Hepatocyte (in vitro differentiated cells): ENCODE results near the gene ARPC1A. TPM values are rescaled to one million over a fixed set of nuclear protein-coding genes. Genes with fewer than 3 reads are reported as not detected.

Experiments used
- DNase-seq: peaks from one replicate; pipeline ENCODE4 v3.0.0-alpha.2; 2016; ENCODE audit warnings: low spot score
- H2AFZ ChIP-seq: fragments of 200-600 bp; sonication (generic); 2 replicates; pipeline ENCODE4 v1.6.0; 2016; ENCODE audit warnings: antibody characterized with exemption, mild to moderate bottlenecking
- H3K27ac ChIP-seq: fragments of 200-600 bp; sonication (generic); 2 replicates; pipeline ENCODE4 v1.5.1; 2016; ENCODE audit warnings: mild to moderate bottlenecking
- H3K27me3 ChIP-seq: fragments of 200-600 bp; sonication (generic); 2 replicates; pipeline ENCODE4 v1.6.1; 2016
- H3K36me3 ChIP-seq: fragments of 200-600 bp; sonication (generic); replicated peaks from 2 replicates; pipeline ENCODE4 v1.5.1; 2016; ENCODE audit warnings: low read depth; ENCODE audit not compliant: insufficient read depth
- H3K4me1 ChIP-seq: fragments of 200-600 bp; sonication (generic); 2 replicates; pipeline ENCODE4 v1.5.1; 2016; ENCODE audit warnings: mild to moderate bottlenecking, moderate library complexity; ENCODE audit not compliant: insufficient read depth
- H3K4me2 ChIP-seq: fragments of 200-600 bp; sonication (generic); 2 replicates; pipeline ENCODE4 v1.6.0; 2016
- H3K4me3 ChIP-seq: fragments of 200-600 bp; sonication (generic); 2 replicates; pipeline ENCODE4 v1.5.1; 2016; ENCODE audit warnings: mild to moderate bottlenecking
- H3K79me2 ChIP-seq: fragments of 200-600 bp; sonication (generic); 2 replicates; pipeline ENCODE4 v1.6.0; 2017; ENCODE audit warnings: mild to moderate bottlenecking
- H3K9me2 ChIP-seq: fragments of 200-600 bp; sonication (generic); replicated peaks from 2 replicates; pipeline ENCODE4 v1.6.0; 2017; ENCODE audit warnings: mild to moderate bottlenecking; ENCODE audit not compliant: insufficient read depth
- H3K9me3 ChIP-seq: fragments of 200-600 bp; sonication (generic); 2 replicates; pipeline ENCODE4 v1.5.1; 2016; ENCODE audit warnings: low read depth, mild to moderate bottlenecking
- H4K20me1 ChIP-seq: fragments of 200-600 bp; sonication (generic); 2 replicates; pipeline ENCODE4 v1.6.0; 2016; ENCODE audit warnings: mild to moderate bottlenecking; ENCODE audit not compliant: insufficient read depth, poor library complexity, severe bottlenecking
- EZH2 ChIP-seq: fragments of 200-600 bp; sonication (generic); IDR thresholded peaks from 2 replicates; pipeline ENCODE4 v1.6.1; 2016; ENCODE audit warnings: antibody characterized with exemption, mild to moderate bottlenecking, borderline replicate concordance
- EZH2phosphoT487 ChIP-seq: fragments of 200-600 bp; sonication (generic); IDR thresholded peaks from one replicate; pipeline ENCODE4 v1.6.1; 2018; ENCODE audit warnings: antibody characterized with exemption, mild to moderate bottlenecking, low read depth, moderate library complexity; ENCODE audit not compliant: unreplicated experiment, severe bottlenecking
- WGBS: methylation state at CpG from one replicate; pipeline ENCODE4 v1.1.6; 2016; ENCODE audit warnings: low lambda C conversion rate; ENCODE audit errors: missing lambda C conversion rate; 5-methylcytosine and 5-hydroxymethylcytosine counted together
- polyA plus RNA-seq: library from polyadenylated mRNA; unstranded; fragments of >200 nt; fragmentation: Nextera tagmentation; extraction: Ambion mirVana; gene quantifications from 2 replicates; pipeline ENCODE4 v1.2.1, GENCODE V29; 2016
- total RNA-seq: library from RNA; depleted of rRNA; stranded (reverse); fragments of >200 nt; gene quantifications from 2 replicates; pipeline ENCODE4 v1.2.3, GENCODE V29; 2014
- TF ChIP-seq, protein P1 (sequence below): fragments of 200-600 bp; sonication (generic); IDR thresholded peaks from 2 replicates; pipeline ENCODE4 v1.5.1; 2016; ENCODE audit warnings: antibody characterized with exemption, mild to moderate bottlenecking; ENCODE audit not compliant: poor library complexity

ARPC1A gene
- total and polyA plus RNA-seq, 2 experiments from 2014 or later = 166 to 190 TPM

DNA sequence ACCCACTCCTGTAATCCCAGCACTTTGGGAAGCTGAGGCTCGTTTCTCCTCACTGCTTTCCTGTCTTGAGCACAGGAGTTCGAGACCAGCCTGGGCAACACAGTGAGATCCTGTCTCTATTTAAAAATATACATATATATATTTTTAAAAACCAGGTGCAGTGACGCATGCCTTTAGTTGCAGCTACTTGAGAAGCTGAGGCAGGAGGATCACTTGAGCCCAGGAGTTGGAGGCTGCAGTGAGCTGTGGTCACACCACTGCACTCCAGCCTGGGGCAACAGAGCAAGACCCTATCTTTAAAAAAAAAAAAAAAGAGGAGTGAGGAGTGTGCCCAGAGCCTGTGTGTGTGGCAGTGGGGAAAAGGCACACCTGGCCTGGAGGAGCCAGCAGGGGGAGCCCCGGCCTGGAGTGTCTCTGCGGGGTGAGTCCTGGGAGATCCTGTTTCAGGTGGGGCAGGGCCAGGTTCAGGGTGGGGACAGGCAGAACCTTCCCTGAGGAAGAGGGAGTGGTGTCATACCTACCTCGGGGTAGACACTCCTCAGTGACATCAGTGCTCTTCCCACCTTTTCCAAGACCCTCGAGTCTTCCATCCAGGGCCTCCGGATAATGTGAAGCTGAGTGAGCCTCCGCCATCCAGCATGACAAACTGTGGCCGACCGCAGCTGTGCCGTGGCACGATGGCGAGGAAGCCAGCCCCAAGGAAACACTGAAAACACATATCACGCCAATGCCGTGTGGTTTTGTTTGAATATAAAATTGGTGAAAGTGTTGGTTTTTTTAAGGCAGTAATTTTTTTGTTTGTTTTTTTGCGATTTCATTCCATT lies 39.8 kb downstream of the ARPC1A start:
- TF ChIP-seq, protein P1, sequence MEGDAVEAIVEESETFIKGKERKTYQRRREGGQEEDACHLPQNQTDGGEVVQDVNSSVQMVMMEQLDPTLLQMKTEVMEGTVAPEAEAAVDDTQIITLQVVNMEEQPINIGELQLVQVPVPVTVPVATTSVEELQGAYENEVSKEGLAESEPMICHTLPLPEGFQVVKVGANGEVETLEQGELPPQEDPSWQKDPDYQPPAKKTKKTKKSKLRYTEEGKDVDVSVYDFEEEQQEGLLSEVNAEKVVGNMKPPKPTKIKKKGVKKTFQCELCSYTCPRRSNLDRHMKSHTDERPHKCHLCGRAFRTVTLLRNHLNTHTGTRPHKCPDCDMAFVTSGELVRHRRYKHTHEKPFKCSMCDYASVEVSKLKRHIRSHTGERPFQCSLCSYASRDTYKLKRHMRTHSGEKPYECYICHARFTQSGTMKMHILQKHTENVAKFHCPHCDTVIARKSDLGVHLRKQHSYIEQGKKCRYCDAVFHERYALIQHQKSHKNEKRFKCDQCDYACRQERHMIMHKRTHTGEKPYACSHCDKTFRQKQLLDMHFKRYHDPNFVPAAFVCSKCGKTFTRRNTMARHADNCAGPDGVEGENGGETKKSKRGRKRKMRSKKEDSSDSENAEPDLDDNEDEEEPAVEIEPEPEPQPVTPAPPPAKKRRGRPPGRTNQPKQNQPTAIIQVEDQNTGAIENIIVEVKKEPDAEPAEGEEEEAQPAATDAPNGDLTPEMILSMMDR = peak; percentile 44
- no peak for TF ChIP-seq EZH2
- no peak overlapping the region for H3K4me3 ChIP-seq
- no peak overlapping the region for H3K27ac ChIP-seq
- H2AFZ ChIP-seq = no peak overlapping the region
- no peaks in the 10 kb centered on the region for H3K4me1 ChIP-seq
- no peak overlapping the region for H3K4me2 ChIP-seq
- no peaks in the 10 kb centered on the region for H4K20me1 ChIP-seq
- 87% methylated on average over 17 of the region's 17 CpGs for whole genome bisulfite sequencing
- H3K27me3 ChIP-seq = no peaks in the 10 kb centered on the region
- no peaks in the 10 kb centered on the region for H3K9me3 ChIP-seq
- peak; percentile 48 for DNase-seq
- H3K79me2 ChIP-seq = no peaks in the 10 kb centered on the region
- H3K36me3 ChIP-seq = no peaks in the 10 kb centered on the region
- no peaks in the 10 kb centered on the region for H3K9me2 ChIP-seq

DNA sequence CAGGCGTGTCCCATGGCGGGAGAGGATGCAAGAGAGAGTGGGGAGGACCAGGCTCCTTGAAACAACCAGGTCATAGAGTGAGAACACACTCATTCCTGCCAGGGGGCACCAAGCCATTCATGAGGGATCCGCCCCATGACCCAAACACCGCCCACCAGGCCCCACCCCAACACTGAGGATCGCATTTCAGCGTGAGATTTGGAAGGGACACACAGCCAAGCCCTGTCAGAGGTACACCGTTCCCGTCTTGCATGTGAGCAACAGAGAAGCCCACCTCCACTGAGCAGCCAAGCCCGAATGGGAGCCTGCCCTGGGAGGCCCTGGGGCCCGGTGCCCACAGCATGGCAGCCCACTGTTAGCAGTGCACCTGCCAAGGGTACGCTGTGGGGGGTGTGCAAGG lies 40.9 kb downstream of the ARPC1A start:
- no peaks in the 10 kb centered on the region for H3K27me3 ChIP-seq
- no peak for DNase-seq
- no peaks in the 10 kb centered on the region for H3K4me1 ChIP-seq
- H3K9me2 ChIP-seq = no peaks in the 10 kb centered on the region
- H3K4me2 ChIP-seq = no peak overlapping the region
- H3K27ac ChIP-seq = no peak overlapping the region
- no peaks in the 10 kb centered on the region for H4K20me1 ChIP-seq
- TF ChIP-seq EZH2phosphoT487 = no peak
- no peak for TF ChIP-seq EZH2
- TF ChIP-seq, protein P1 = no peak
- H3K36me3 ChIP-seq = no peaks in the 10 kb centered on the region
- no peak overlapping the region for H3K4me3 ChIP-seq
- 91% methylated on average over 11 of the region's 11 CpGs for WGBS
- no peaks in the 10 kb centered on the region for H3K79me2 ChIP-seq
- no peaks in the 10 kb centered on the region for H3K9me3 ChIP-seq
- H2AFZ ChIP-seq = no peak overlapping the region

DNA sequence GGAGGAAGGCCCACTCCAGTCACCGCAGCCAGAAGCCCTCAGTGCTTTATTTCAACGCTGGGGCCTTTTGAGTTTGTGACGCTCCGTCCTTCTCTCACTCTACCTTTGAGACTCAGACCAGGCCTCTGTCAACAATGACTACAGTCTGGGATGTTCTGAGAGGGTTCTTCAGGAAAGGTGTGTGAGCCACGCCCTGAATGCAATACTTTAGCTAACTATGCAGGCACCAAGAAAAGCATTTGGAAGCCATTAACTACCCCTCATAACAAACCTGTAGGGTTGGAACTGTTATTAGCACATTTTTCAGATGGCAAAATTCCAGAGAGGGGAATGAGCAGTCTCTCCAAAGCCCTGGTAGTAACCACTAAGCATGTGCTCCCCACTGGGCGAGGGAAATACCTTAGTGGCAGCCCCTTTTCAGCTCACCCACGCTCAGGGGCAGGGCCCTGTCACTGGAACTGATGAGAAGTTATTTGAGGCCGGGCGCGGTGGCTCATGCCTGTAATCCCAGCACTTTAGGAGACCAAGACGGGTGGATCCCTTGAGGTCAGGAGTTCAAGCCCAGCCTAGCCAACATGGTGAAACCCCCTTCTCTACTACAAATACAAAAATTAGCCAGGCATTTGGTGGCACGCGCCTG lies 43.2 kb downstream of the ARPC1A start:
- WGBS = 92% methylated on average over 13 of the region's 13 CpGs
- no peaks in the 10 kb centered on the region for H3K79me2 ChIP-seq
- no peak overlapping the region for H3K4me3 ChIP-seq
- H3K4me1 ChIP-seq = peaks cover 9% of the 10 kb centered on the region
- H3K36me3 ChIP-seq = no peaks in the 10 kb centered on the region
- TF ChIP-seq, protein P1 = no peak
- TF ChIP-seq EZH2phosphoT487 (no peak), EZH2 (no peak)
- H2AFZ ChIP-seq = no peak overlapping the region
- H3K9me3 ChIP-seq = no peaks in the 10 kb centered on the region
- no peak overlapping the region for H3K4me2 ChIP-seq
- H3K27me3 ChIP-seq = no peaks in the 10 kb centered on the region
- DNase-seq = no peak
- peak overlapping the region; percentile 42 for H3K27ac ChIP-seq
- no peaks in the 10 kb centered on the region for H3K9me2 ChIP-seq
- no peaks in the 10 kb centered on the region for H4K20me1 ChIP-seq
